ENCODE measurements around the gene C14orf119. TPM values are rescaled to one million over a fixed set of nuclear protein-coding genes. Genes with fewer than 3 reads are reported as not detected.

C14orf119 gene
- total RNA-seq, 1 experiment from 2014 or later = 81.3 TPM

DNA sequence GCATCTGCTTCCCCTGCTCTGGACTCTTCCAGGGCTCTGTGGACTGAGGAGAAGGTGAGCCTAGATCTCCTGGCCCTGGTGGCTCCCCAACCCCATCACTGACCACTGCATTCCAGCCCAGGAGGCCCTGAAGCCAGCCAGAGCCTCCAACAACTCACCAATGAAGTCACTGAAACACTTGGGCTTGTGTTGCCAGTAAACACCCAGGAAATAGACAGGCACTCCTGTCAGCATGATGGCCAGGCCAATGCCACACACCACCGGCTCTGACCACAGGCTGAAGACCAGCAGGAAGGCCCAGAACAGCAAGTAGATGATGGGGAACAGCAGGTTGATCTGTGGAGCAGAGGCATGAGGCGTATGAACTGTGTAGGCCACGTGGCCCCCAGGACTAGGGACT is 32.6 kb downstream of the C14orf119 start (continued):
- TF ChIP-seq, protein P1, sequence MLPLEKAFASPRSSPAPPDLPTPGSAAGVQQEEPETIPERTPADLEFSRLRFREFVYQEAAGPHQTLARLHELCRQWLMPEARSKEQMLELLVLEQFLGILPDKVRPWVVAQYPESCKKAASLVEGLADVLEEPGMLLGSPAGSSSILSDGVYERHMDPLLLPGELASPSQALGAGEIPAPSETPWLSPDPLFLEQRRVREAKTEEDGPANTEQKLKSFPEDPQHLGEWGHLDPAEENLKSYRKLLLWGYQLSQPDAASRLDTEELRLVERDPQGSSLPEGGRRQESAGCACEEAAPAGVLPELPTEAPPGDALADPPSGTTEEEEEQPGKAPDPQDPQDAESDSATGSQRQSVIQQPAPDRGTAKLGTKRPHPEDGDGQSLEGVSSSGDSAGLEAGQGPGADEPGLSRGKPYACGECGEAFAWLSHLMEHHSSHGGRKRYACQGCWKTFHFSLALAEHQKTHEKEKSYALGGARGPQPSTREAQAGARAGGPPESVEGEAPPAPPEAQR (CRISPR knock-in tag; IDR thresholded peaks at IDR 0.05) = no peak
- TF ChIP-seq EMX1 (CRISPR knock-in tag; IDR thresholded peaks at IDR 0.05) = no peak
- TF ChIP-seq USF2 (CRISPR knock-in tag; IDR thresholded peaks at IDR 0.05) = no peak
- no peak for TF ChIP-seq AFF4 (CRISPR knock-in tag; IDR thresholded peaks at IDR 0.05; ENCODE audit: borderline replicate concordance)
- no peak for TF ChIP-seq ZNF416 (CRISPR knock-in tag; IDR thresholded peaks at IDR 0.05)
- no peak for TF ChIP-seq KAT7 (CRISPR knock-in tag; IDR thresholded peaks at IDR 0.05; ENCODE audit: borderline replicate concordance)
- TF ChIP-seq ZNF219 (CRISPR knock-in tag; IDR thresholded peaks at IDR 0.05; ENCODE audit: borderline replicate concordance) = no peak
- TF ChIP-seq, protein P2, sequence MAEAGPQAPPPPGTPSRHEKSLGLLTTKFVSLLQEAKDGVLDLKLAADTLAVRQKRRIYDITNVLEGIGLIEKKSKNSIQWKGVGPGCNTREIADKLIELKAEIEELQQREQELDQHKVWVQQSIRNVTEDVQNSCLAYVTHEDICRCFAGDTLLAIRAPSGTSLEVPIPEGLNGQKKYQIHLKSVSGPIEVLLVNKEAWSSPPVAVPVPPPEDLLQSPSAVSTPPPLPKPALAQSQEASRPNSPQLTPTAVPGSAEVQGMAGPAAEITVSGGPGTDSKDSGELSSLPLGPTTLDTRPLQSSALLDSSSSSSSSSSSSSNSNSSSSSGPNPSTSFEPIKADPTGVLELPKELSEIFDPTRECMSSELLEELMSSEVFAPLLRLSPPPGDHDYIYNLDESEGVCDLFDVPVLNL (CRISPR knock-in tag; IDR thresholded peaks at IDR 0.05; ENCODE audit: borderline replicate concordance, low read depth) = no peak

GRCh38 chr14:23128969-23129758 is 33.9 kb downstream of the C14orf119 start:
- Mint-ChIP-seq H3K27ac (no peak overlapping the region), H3K4me1 (peaks cover 21% of the 10 kb centered on the region), H3K36me3 (peaks cover 55% of the 10 kb centered on the region), H3K27me3 (ENCODE audit: low read depth) (no peaks in the 10 kb centered on the region), H3K9me3 (no peaks in the 10 kb centered on the region), H3K4me3 (no peak overlapping the region)
- DNase-seq (ENCODE audit: low spot score) (no peak), ATAC-seq (no peak)
- POLR2A ChIA-PET = interaction anchor here (1.3 kb wide), 1 partner anchor 26 kb away, joined by 3 read pairs; no protein-coding TSS in a partner anchor
- CTCF ChIA-PET = interaction anchor here (2.0 kb wide), 1 partner anchor 9 kb away, joined by 9 read pairs; no protein-coding TSS in a partner anchor
- no peak for TF ChIP-seq SMAD3 (CRISPR knock-in tag; IDR thresholded peaks at IDR 0.05; ENCODE audit: borderline replicate concordance)
- TF ChIP-seq ZNF138 (CRISPR knock-in tag; conservative IDR thresholded peaks at IDR 0.05) = no peak
- no peak for TF ChIP-seq ZNF512 (CRISPR knock-in tag; IDR thresholded peaks at IDR 0.05; ENCODE audit: borderline replicate concordance)
- TF ChIP-seq PREB (CRISPR knock-in tag; IDR thresholded peaks at IDR 0.05; ENCODE audit: borderline replicate concordance) = no peak
- no peak for TF ChIP-seq ZNF396 (CRISPR knock-in tag; IDR thresholded peaks at IDR 0.05; ENCODE audit: borderline replicate concordance)
- no peak for TF ChIP-seq E2F1 (CRISPR knock-in tag; IDR thresholded peaks at IDR 0.05)

All from WTC11 (cell line).